GM12878 (cell line): ENCODE measurements around the gene CENPA. TPM values are rescaled to one million over a fixed set of nuclear protein-coding genes. Genes with fewer than 3 reads are reported as not detected.

Source experiments
- ATAC-seq: fragments of 200-7000 bp; cut with Tn5 transposase; 3 replicates; pipeline ENCODE4 v1.9.1; 2020; ENCODE audit warnings: mild to moderate bottlenecking, moderate library complexity
- BruUV-seq: library from RNA; stranded (reverse); fragments of 400-500 nt; replicated peaks from 2 replicates; lab custom pipeline; 2021; lab: Mats Ljungman, UMichigan
- CTCF ChIA-PET: fragments of 300-600 bp; sonication (Branson Sonifier 250); formaldehyde crosslinking; extraction: SDS; loops from one replicate; lab custom pipeline; 2021; ENCODE audit warnings: inconsistent platforms; lab: Yijun Ruan, JAX
- POLR2A ChIA-PET: fragments of 350-600 bp; formaldehyde crosslinking; extraction: SDS; loops from one replicate; lab custom pipeline; 2021; ENCODE audit warnings: inconsistent platforms; lab: Charles Lee
- RAD21 ChIA-PET: fragments of 300-600 bp; sonication (Branson Sonifier 250); formaldehyde crosslinking; loops from one replicate; lab custom pipeline; 2023; ENCODE audit warnings: antibody characterized with exemption; ENCODE audit not compliant: unreplicated experiment; lab: Charles Lee
- SMC1A ChIA-PET: fragments of 300-600 bp; sonication (Branson Sonifier 250); formaldehyde crosslinking; loops from one replicate; lab custom pipeline; 2023; ENCODE audit not compliant: unreplicated experiment, uncharacterized antibody; lab: Charles Lee
- DNase-seq: peaks from one replicate; pipeline ENCODE4 v3.0.0-alpha.2; 2011; ENCODE audit warnings: low read depth, low spot score
- FAIRE-seq: peaks from 3 replicates; lab custom pipeline; 2011; peaks lifted over from hg19 to GRCh38; lab: Jason Lieb, UNC
- H2AFZ ChIP-seq: 2 replicates; pipeline ENCODE4 v1.6.0; 2011; ENCODE audit warnings: low read depth, low read length, control low read depth; ENCODE audit not compliant: control insufficient read depth
- H3K27ac ChIP-seq: 2 replicates; pipeline ENCODE4 v1.5.1; 2011; ENCODE audit warnings: control low read depth; ENCODE audit not compliant: control insufficient read depth, insufficient read depth
- H3K27me3 ChIP-seq, 2 experiments: replicated peaks in 1 of 2; 2 replicates each; pipeline versions ENCODE4 v1.6.0 to v1.6.1; 2011; ENCODE audit warnings: low read length in 1 of 2; ENCODE audit not compliant: control insufficient read depth in 2 of 2, insufficient read depth in 2 of 2
- H3K36me3 ChIP-seq, 2 experiments: 2 replicates each; pipeline ENCODE4 v1.5.1; 2011; ENCODE audit warnings: low read length in 1 of 2; ENCODE audit not compliant: control insufficient read depth in 2 of 2, insufficient read depth in 2 of 2
- H3K4me1 ChIP-seq: 2 replicates; pipeline ENCODE4 v1.6.1; 2011; ENCODE audit warnings: mild to moderate bottlenecking, low read length, moderate library complexity, mixed read lengths; ENCODE audit not compliant: control insufficient read depth, insufficient read depth
- H3K4me2 ChIP-seq: 2 replicates; pipeline ENCODE4 v1.6.0; 2011; ENCODE audit warnings: control low read depth; ENCODE audit not compliant: control insufficient read depth, insufficient read depth
- H3K4me3 ChIP-seq: fragments of 200-600 bp; sonication (generic); 2 replicates; pipeline ENCODE4 v1.5.1; 2016
- H3K79me2 ChIP-seq: 2 replicates; pipeline ENCODE4 v1.6.0; 2011; ENCODE audit warnings: low read length; ENCODE audit not compliant: control insufficient read depth, insufficient read depth
- H3K9ac ChIP-seq: 2 replicates; pipeline ENCODE4 v1.8.0; 2011; ENCODE audit warnings: low read length, control low read depth, mixed read lengths; ENCODE audit not compliant: control insufficient read depth, insufficient read depth
- H3K9me3 ChIP-seq: replicated peaks from 3 replicates; pipeline ENCODE4 v1.5.1; 2011; ENCODE audit warnings: mild to moderate bottlenecking, low read length; ENCODE audit not compliant: control insufficient read depth, insufficient read depth
- H4K20me1 ChIP-seq: 2 replicates; pipeline ENCODE4 v1.6.0; 2011; ENCODE audit not compliant: control insufficient read depth, insufficient read depth
- BHLHE40 ChIP-seq, 2 experiments: fragments of 450-650 bp in 1 of 2; IDR thresholded peaks; 2 replicates each; pipeline ENCODE4 v1.6.1; 2011 to 2017; ENCODE audit warnings: low read depth in 2 of 2, borderline replicate concordance in 1 of 2, improper control_type of control experiment in 1 of 2, low read length in 1 of 2, mild to moderate bottlenecking in 1 of 2
- CBX3 ChIP-seq: fragments of 200-600 bp; sonication (generic); IDR thresholded peaks from 2 replicates; pipeline ENCODE4 v1.6.1; 2016; ENCODE audit warnings: low read depth, borderline replicate concordance
- EGR1 ChIP-seq, 2 experiments: IDR thresholded peaks; 1 replicate in 1 of 2; 2 replicates in 1 of 2; pipeline ENCODE4 v1.6.1; 2011 to 2012; ENCODE audit warnings: low read depth in 2 of 2, low read length in 2 of 2, borderline replicate concordance in 1 of 2, mild to moderate bottlenecking in 1 of 2, moderate library complexity in 1 of 2
- ELK1 ChIP-seq: IDR thresholded peaks from 2 replicates; pipeline ENCODE4 v1.6.1; 2012; ENCODE audit warnings: low read depth, low read length, improper control_type of control experiment
- EZH2 ChIP-seq: IDR thresholded peaks from 2 replicates; pipeline ENCODE4 v1.6.1; 2012; ENCODE audit warnings: low read depth, mild to moderate bottlenecking, control low read depth, inconsistent platforms, low read length, borderline replicate concordance; ENCODE audit not compliant: control insufficient read depth
- IKZF2 ChIP-seq, 2 experiments: fragments of 450-650 bp; IDR thresholded peaks; 2 replicates each; pipeline ENCODE4 v1.6.1; 2017; ENCODE audit warnings: mild to moderate bottlenecking in 2 of 2, moderate library complexity in 2 of 2
- LARP7 ChIP-seq: fragments of 450-650 bp; IDR thresholded peaks from 2 replicates; pipeline ENCODE4 v1.6.1; 2017; ENCODE audit warnings: mild to moderate bottlenecking
- MTA3 ChIP-seq: IDR thresholded peaks from 2 replicates; pipeline ENCODE4 v1.6.1; 2012; ENCODE audit warnings: low read length, inconsistent platforms, borderline replicate concordance
- PAX5 ChIP-seq: IDR thresholded peaks from 2 replicates; pipeline ENCODE4 v1.6.1; 2011; ENCODE audit warnings: low read depth, low read length, borderline replicate concordance
- PML ChIP-seq: IDR thresholded peaks from 2 replicates; pipeline ENCODE4 v1.6.1; 2012; ENCODE audit warnings: low read length, inconsistent platforms
- RCOR1 ChIP-seq: conservative IDR thresholded peaks from 2 replicates; pipeline ENCODE4 v1.6.1; 2012; ENCODE audit warnings: low read depth, low read length, improper control_type of control experiment
- SIN3A ChIP-seq: IDR thresholded peaks from 2 replicates; pipeline ENCODE4 v1.6.1; 2012; ENCODE audit warnings: low read depth, low read length, improper control_type of control experiment
- SKIL ChIP-seq: fragments of 450-650 bp; IDR thresholded peaks from 2 replicates; pipeline ENCODE4 v1.6.1; 2017; ENCODE audit warnings: mild to moderate bottlenecking, low read depth, inconsistent platforms; ENCODE audit not compliant: poor library complexity, severe bottlenecking
- SRF ChIP-seq, 2 experiments: IDR thresholded peaks; 2 replicates each; pipeline ENCODE4 v1.6.1; 2011; ENCODE audit warnings: low read depth in 2 of 2, low read length in 2 of 2, mild to moderate bottlenecking in 1 of 2, moderate library complexity in 1 of 2
- YY1 ChIP-seq: IDR thresholded peaks from 2 replicates; pipeline ENCODE4 v1.6.1; 2011; ENCODE audit warnings: low read depth, mild to moderate bottlenecking, low read length
- ZBTB11 ChIP-seq: fragments of 450-650 bp; formaldehyde crosslinking; IDR thresholded peaks from 2 replicates; pipeline ENCODE4 v1.5.0; 2022; ENCODE audit warnings: mild to moderate bottlenecking, missing genetic modification characterization
- WGBS: methylation state at CpG from one replicate; pipeline ENCODE4 v1.1.6; 2016; ENCODE audit warnings: low lambda C conversion rate; ENCODE audit not compliant: insufficient replicate concordance, insufficient coverage; ENCODE audit errors: missing lambda C conversion rate; 5-methylcytosine and 5-hydroxymethylcytosine counted together
- in situ Hi-C: fragments of 300-500 bp; cut with MboI; formaldehyde crosslinking; loops from 9 replicates; pipeline ENCODE4 v1.14.3; 2018; ENCODE audit warnings: mixed read lengths
- intact Hi-C: fragments of 100-400 bp; cut with micrococcal nuclease; formaldehyde crosslinking; loops from one replicate; pipeline ENCODE4 v1.14.2; 2022; ENCODE audit not compliant: unreplicated experiment
- polyA plus RNA-seq, 11 experiments: library from polyadenylated mRNA; depleted of rRNA in 4 of 11; unstranded in 6 of 11; stranded (reverse) in 5 of 11; fragments of >200 nt; fragmentation: Nextera tagmentation in 4 of 11; fragmentation: Illumina TruSeq in 1 of 11; extraction: Ambion mirVana in 4 of 11; extraction: Trizol in 1 of 11; gene quantifications; 1 replicate in 1 of 11; 2 replicates in 10 of 11; pipeline versions ENCODE4 v1.2.1 to v1.2.3, GENCODE V29; 2011 to 2016; ENCODE audit warnings: inconsistent platforms in 2 of 11, missing spikeins in 2 of 11, low read depth in 1 of 11
- total RNA-seq, 4 experiments: library from RNA; depleted of rRNA in 3 of 4; stranded (reverse); fragments of >200 nt in 3 of 4; fragmentation: Illumina TruSeq in 1 of 4; extraction: Trizol in 1 of 4; gene quantifications; 2 replicates each; pipeline versions ENCODE4 v1.2.1 to v1.2.3, GENCODE V29; 2013 to 2021

Gene CENPA
- total and polyA plus RNA-seq, 10 of the 15 experiments (the other 5 are each of a cell fraction or from before 2014, with no cell fraction given) = 8.1 to 66.6 (median 36.7) TPM

GRCh38 chr2:26737221-26737620, 48.6 kb upstream of the CENPA start (continued):
- TF ChIP-seq EGR1 (IDR thresholded peaks at IDR 0.05; ENCODE audit: borderline replicate concordance in 1 of 2, low read depth in 2 of 2, low read length in 2 of 2) (no peak), YY1 (no peak)

GRCh38 chr2:26738481-26738880, 47.4 kb upstream of the CENPA start:
- DNase-seq (no peak), FAIRE-seq (no peak), ATAC-seq (no peak)
- Histone ChIP-seq H3K27ac (no peak overlapping the region), H3K36me3 (no peaks in the 10 kb centered on the region), H3K79me2 (no peaks in the 10 kb centered on the region), H3K9ac (no peak overlapping the region), H2AFZ (no peak overlapping the region), H3K4me3 (no peak overlapping the region), H3K4me2 (no peak overlapping the region), H3K4me1 (no peaks in the 10 kb centered on the region; the same call in 1 of the 2 replicates), H3K9me3 (no peaks in the 10 kb centered on the region), H3K27me3 (no peaks in the 10 kb centered on the region; a peak in 1 of 4 replicates), H4K20me1 (no peaks in the 10 kb centered on the region; the same call in 1 of the 2 replicates)
- TF ChIP-seq SKIL (no peak), BHLHE40 (IDR thresholded peaks at IDR 0.05; ENCODE audit: borderline replicate concordance in 1 of 2, low read depth in 2 of 2, low read length in 1 of 2) (no peak), CBX3 (no peak), SIN3A (no peak), RCOR1 (no peak), MTA3 (no peak), PAX5 (no peak), EZH2 (no peak), IKZF2 (IDR thresholded peaks at IDR 0.05) (no peak), LARP7 (no peak), ELK1 (no peak), ZBTB11 (CRISPR knock-in tag) (no peak), PML (no peak), SRF (IDR thresholded peaks at IDR 0.05; ENCODE audit: low read depth in 2 of 2, low read length in 2 of 2) (no peak)
- BruUV-seq = no TSS peak
- SMC1A ChIA-PET = no interaction called here
- intact Hi-C loops = no loop called here
- POLR2A ChIA-PET = no interaction called here
- RAD21 ChIA-PET = no interaction called here
- in situ Hi-C loops = no loop called here
- 0% methylated on average over 3 of the region's 4 CpGs for WGBS
- CTCF ChIA-PET = interaction anchor here (1.4 kb wide), 1 partner anchor 161 kb away, joined by 4 read pairs; no protein-coding TSS in a partner anchor
